ENCODE data around the gene RNASE2.

- TF ChIP-seq POLR2A (IDR thresholded peaks at IDR 0.05) (no peak), CTCF (IDR thresholded peaks at IDR 0.05) (no peak)
Observed at GRCh38 chr14:20998139-20998538, 42.9 kb downstream of the RNASE2 start.

Data from body of pancreas (tissue), 4 donors.